ENCODE data around the gene RIPOR2.
A peak's percentile ranks its signal among the peaks of the same experiment; 100 is the strongest.
"Not testable (repeated sequence)": the region's sequence is repeated elsewhere in the genome, so short reads cannot be mapped to it uniquely, and the experiment has no call there.

The RIPOR2 gene

GRCh38 chr6:24798740-24799540, 136.8 kb downstream of the RIPOR2 start, which contains the start of gene ARMH2:
Gene ARMH2, minus strand, starts transcription at chr6:24798917. Its CDS starts 60 bp downstream, at chr6:24798857.
- DNase-seq: no peak

GRCh38 chr6:24797596-24798216, 138.1 kb downstream of the RIPOR2 start:
- no peak for DNase-seq

GRCh38 chr6:24796616-24797290, 139.0 kb downstream of the RIPOR2 start:
- DNase-seq: no peak

- DNase-seq: no peak
Measured at GRCh38 chr6:24795106-24795505, 140.7 kb downstream of the RIPOR2 start.

- no peak for DNase-seq
Measured at GRCh38 chr6:24788031-24788665, 147.6 kb downstream of the RIPOR2 start.

- DNase-seq: no peak
Measured at GRCh38 chr6:24780206-24780605, 155.6 kb downstream of the RIPOR2 start.

GRCh38 chr6:24779416-24780016, 156.2 kb downstream of the RIPOR2 start:
- DNase-seq: no peak

- DNase-seq: no peak
Measured at GRCh38 chr6:24778878-24779277, 156.9 kb downstream of the RIPOR2 start.

GRCh38 chr6:24778121-24778520, 157.6 kb downstream of the RIPOR2 start:
- DNase-seq: no peak

- DNase-seq: no peak
Measured at GRCh38 chr6:24777227-24777626, 158.5 kb downstream of the RIPOR2 start.

- no peak for DNase-seq
Measured at GRCh38 chr6:24775520-24776058, 160.2 kb downstream of the RIPOR2 start.

- peak; percentile 90 for DNase-seq
Measured at GRCh38 chr6:24774696-24775519, 160.9 kb downstream of the RIPOR2 start, which contains the start of gene GMNN. Gene GMNN, plus strand, starts transcription at chr6:24774937. Its CDS starts 2,310 bp downstream, at chr6:24777247.

GRCh38 chr6:24768361-24768760, 167.4 kb downstream of the RIPOR2 start:
- no peak for DNase-seq

- no peak for DNase-seq
Measured at GRCh38 chr6:24766680-24767462, 168.9 kb downstream of the RIPOR2 start.

GRCh38 chr6:24765968-24766367, 169.8 kb downstream of the RIPOR2 start:
- DNase-seq: not testable (repeated sequence)

- not testable (repeated sequence) for DNase-seq
Measured at GRCh38 chr6:24764833-24765828, 170.6 kb downstream of the RIPOR2 start.

- DNase-seq: no peak
Measured at GRCh38 chr6:24763578-24763977, 172.2 kb downstream of the RIPOR2 start.

- DNase-seq: no peak
Measured at GRCh38 chr6:24761851-24762250, 173.9 kb downstream of the RIPOR2 start.

Measured in right kidney (tissue), 1 donor.